Measurements from ENCODE around the gene ITGB2.
"Not testable (repeated sequence)": the region's sequence is repeated elsewhere in the genome, so short reads cannot be mapped to it uniquely, and the experiment has no call there.

Gene ITGB2

DNA sequence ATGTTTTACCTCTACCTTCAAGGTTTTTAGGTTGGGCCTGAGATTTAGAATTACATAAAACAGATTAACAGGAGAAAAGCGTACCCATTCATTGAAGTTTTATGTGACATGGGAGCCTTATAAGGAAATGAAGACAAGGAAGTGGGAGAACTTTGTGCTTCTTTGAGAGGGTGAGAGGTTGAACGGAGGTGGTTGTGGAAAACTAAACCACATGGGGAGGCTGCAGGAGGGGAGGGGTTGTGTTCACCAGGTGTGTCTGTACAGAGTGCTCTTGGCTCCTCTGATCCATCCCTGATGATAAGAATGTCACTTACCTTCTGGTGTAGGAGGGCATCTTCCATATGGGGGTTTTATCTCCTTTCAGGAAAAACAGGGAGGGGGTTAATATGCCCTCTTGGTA lies 21.9 kb upstream of the ITGB2 start:
- DNase-seq (ENCODE audit: extremely low read depth in 1 of 2, low read depth in 1 of 2) = no peak

DNA sequence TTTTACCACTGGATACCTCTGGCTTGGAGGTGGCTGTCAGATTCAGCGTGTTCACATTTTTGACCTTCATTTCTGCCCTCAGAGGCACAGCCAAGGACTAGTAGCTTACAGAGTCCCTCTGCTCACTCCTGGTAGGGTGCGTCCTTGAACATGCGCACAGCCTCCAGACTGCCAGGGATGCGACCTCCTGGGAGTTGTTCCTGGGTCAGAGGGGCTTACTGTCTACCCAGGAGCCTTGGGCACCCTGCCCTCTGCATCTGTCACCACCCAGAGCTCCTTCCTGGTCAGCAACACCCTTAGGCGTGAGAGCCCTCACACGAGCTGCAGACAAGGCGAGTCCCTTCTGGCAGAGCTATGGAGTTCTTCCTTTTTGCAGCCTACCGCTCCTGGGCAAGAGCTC lies 20.9 kb upstream of the ITGB2 start:
- no peak for DNase-seq (ENCODE audit: extremely low read depth in 1 of 2, low read depth in 1 of 2)

DNA sequence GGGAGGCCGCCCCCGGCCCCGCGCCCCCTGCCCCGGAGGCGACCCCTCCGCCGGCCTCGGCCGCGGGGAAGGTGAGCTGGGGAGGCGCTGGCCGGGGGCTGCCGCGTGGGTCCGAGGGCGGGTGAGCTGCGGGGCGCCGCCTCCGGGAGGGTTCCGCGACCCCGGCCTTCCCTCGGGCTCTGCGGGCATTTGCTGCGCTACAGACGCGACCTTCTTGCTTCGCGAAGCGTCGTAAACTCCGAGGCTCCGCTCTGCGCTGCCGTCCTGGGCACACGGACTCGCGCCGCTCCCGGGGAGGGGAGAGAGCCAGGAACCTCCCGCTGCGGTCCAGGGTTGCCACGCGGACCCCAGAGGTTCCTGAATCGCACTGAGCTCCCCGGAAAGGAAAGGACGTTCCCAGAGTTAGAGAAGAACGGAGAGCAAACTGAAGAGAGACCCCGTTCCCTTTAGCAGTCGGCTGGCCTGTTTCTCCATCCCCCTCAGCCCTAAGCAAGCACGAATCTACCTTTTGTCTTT lies 19.5 kb upstream of the ITGB2 start:
- DNase-seq (ENCODE audit: extremely low read depth in 1 of 2, low read depth in 1 of 2) = no peak

DNA sequence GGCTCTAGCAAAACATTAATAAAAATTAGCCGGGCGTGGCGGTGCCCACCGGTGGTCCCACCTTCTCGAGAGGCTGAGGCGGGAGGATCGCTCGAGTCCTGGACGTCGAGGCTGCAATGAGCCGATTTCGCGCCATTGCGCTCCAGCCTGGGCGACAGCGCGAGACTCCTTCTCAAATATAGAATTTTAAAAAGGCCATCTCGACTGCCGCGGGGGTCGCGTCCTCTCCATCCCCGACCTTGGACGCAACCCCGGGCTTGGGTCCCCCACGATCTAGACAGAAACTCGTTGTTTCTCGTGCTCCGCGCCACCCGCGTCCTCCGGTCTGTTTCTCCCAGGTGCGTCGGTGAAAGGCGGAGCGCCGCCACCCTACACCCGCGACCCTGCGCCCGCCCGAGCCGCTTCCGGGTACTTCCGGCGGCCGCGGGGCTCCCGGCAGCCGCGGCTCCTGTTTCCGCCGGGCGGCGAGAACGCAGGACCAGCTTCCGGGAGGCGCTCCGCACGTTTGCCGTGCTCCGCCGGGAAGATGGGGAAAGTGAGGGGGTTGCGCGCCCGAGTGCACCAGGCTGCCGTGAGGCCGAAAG lies 18.9 kb upstream of the ITGB2 start, which contains the start of gene SLX9:
TSS of gene SLX9 (plus strand) at position 498 of the 584 bp plus-strand sequence. CDS start at position 527, 29 bp downstream.
- DNase-seq (ENCODE audit: extremely low read depth in 1 of 2, low read depth in 1 of 2) = peak; percentile 42 to 68

DNA sequence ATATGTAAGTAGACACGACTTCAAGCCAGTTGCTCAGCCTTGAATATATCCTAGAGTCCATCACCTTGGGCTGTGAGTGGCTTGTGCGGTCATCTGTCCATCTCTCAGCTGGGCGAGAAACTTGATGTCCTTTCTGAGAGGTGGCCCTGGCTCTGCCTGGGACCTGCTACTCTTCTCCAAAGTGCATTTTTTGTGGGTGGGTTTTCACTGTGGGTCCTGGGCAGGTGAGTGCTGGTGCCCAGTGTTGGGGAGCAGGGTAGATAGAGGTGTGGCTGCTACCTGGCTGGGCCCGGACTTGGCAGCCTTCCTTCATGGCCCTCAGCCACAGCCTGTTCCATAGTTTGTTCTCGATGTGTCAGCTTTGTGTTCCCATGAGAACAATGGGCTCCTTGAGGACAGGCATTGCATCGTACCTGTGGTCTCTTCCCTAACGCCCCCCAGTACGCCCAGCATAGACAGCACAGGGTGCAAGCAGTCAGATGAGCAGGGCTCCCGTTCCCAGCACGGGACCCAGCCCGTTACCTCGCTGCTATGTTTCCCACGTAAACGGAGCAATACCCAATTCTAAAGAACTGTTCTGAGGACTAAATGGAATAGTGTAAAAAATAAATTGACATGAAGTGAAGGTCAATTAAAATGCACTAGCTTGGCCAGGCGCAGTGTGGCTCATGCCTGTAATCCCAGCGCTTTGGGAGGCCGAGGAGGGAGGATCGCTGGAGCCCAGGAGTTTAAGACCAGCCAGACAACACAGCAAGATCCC lies 18.3 kb upstream of the ITGB2 start:
- DNase-seq (ENCODE audit: extremely low read depth in 1 of 2, low read depth in 1 of 2) = no peak

DNA sequence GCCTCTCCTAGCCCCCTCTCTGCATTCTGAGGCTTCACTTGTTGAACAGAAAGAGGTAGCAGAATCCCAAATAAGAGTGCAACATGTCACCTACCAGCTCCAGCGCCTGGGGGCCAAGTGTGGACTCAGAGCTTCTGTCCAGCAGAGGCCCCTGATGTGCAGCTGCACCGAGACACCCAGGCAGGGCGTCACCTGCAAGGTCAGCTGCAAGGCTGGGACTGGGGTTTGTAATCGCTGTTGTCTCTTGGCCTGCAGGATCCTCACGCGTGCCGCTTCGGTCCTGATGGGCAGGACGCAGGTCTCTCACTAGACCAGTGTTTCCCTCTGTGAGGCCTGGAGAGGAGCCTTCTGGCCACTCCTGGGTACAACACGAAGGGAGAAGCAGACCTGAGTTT lies 14.8 kb upstream of the ITGB2 start:
- no peak for DNase-seq (ENCODE audit: extremely low read depth in 1 of 2, low read depth in 1 of 2)

DNA sequence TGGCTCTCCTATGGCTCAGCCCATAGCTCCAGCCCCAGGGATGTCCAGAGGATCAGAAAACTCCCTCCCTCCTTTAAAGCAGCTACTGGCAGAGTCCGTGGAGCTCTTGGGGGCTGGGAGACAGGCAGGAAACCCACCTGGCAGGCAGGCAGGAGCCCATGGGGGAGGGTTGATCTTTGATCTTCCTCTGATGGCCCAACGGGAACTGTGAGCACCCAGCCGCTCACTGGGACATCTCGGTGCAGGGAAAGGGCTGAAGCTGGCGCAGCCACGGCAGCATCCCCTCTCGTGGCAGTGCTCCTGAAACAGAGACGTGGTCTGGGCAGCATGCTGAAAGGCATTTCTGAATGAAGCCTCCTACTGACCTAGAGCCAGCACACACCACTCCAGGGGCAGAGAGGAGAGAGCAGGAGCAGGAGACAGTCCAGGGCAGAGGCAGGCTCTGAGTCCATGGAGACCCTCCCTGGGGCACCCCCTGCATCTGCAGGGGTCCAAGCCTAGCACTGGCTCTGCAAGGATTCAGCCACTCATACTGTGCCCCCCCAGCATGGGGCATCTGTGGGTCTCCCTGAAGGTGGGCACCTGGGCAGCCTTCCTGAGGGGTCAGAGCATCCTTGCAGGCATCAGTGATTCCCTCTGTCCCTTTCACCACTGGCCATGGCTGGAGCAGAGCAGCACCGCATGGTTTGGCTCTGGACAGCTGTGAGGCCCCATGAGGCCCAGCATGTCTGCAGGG lies 14.3 kb upstream of the ITGB2 start:
- DNase-seq (ENCODE audit: extremely low read depth in 1 of 2, low read depth in 1 of 2) = no peak

DNA sequence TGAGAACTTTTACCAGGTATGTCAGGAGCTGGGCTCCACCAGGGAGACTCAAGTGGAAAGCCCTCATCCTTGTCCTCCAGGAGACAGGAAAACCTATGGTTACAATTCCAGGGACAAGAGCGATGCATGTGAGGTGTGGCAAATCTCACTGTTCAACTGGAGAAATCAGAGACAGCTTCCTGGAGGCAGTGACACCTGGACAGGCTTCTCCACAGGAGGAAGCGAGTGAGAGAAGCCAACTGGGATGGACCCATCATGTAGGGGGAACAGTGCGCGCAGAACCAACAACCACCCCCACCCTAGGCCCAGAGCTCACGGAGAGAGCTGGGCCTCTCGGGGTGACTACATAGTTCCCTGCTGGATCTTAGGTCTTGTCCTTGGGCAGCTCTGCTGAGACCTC lies 13.6 kb upstream of the ITGB2 start:
- no peak for DNase-seq (ENCODE audit: extremely low read depth in 1 of 2, low read depth in 1 of 2)

DNA sequence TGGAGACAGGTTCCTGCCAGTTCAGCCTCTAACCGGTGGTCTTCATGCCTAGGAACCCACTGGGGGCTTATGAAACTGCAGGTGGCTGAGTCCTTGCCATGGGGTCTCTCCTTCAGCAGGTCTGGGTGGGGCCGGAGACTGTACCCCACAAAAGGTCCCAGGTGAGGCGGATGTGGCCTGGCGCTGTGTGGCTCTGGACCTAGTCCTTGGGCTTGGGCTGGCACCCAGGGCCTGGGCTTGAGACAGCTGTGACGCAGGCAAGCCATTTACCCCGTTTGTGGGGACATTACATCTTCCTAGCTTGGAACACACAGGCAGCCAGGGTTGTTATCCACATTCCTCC lies 13.2 kb upstream of the ITGB2 start:
- no peak for DNase-seq (ENCODE audit: extremely low read depth in 1 of 2, low read depth in 1 of 2)

DNA sequence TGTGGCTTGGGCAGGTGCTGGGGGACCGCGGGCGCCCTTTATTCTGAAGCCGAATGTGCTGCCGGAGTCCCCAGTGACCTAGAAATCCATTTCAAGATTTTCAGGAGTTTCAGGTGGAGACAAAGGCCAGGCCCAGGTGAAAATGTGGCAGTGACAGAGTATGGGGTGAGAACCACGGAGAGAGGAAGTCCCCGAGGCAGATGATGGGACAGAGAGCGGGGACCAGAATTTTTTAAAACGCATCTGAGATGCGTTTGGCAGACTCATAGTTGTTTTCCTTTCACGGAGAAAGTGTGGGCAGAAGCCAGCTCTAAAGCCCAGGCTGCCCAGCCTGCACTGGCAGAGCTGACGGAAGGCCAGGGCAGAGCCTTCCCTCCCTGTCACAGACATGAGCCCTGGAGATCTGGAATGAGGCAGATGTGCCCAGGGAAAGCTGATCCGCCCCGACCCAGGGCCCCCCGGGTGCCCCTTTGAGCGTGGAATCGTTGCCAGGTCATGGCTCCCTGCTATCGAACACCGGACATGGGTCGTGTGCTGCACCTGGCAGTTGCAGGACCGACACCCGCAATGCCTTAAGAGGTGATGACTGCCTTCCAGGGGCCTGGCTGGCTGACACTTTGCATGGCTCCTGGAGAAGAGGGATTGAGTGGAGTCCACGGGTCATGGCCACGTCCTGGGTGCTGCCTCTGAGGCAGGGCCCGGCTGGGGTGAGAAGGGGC lies 12.7 kb upstream of the ITGB2 start:
- DNase-seq (ENCODE audit: extremely low read depth in 1 of 2, low read depth in 1 of 2) = no peak

DNA sequence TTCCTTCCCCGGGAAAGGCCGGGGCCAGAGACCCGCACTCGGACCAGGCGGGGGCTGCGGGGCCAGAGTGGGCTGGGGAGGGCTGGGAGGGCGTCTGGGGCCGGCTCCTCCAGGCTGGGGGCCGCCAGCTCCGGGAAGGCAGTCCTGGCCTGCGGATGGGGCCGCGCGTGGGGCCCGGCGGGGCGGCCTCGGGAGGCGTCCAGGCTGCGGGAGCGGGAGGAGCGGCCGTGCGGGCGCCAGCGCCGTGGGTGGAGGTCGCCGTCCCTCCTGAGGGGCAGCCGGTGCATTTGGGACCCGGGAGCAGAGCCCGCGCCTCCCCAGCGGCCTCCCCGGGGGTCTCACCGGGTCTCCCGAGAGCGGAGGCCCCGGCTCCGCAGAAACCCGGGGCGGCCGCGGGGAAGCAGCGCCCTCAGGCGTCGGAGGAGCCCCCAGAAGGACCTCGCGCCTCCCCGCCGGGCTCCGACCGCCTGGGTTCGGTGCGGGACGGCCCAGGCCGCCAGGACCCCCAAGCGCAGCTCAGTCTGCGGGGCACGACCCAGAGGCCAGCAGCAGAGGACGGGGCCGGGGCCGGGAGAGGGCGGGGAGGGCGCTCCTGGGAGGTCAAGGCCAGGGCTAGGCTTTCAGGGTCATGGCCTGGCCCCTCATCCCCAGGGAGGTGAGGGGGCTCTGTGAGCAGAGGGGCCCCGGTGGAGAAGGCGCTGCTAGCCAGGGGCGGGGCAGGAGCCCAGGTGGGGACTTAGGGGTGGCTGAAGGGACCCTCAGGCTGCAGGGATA lies 11.9 kb upstream of the ITGB2 start:
- peak in 1 of 2 donors; percentile 67 for DNase-seq (ENCODE audit: extremely low read depth in 1 of 2, low read depth in 1 of 2)

DNA sequence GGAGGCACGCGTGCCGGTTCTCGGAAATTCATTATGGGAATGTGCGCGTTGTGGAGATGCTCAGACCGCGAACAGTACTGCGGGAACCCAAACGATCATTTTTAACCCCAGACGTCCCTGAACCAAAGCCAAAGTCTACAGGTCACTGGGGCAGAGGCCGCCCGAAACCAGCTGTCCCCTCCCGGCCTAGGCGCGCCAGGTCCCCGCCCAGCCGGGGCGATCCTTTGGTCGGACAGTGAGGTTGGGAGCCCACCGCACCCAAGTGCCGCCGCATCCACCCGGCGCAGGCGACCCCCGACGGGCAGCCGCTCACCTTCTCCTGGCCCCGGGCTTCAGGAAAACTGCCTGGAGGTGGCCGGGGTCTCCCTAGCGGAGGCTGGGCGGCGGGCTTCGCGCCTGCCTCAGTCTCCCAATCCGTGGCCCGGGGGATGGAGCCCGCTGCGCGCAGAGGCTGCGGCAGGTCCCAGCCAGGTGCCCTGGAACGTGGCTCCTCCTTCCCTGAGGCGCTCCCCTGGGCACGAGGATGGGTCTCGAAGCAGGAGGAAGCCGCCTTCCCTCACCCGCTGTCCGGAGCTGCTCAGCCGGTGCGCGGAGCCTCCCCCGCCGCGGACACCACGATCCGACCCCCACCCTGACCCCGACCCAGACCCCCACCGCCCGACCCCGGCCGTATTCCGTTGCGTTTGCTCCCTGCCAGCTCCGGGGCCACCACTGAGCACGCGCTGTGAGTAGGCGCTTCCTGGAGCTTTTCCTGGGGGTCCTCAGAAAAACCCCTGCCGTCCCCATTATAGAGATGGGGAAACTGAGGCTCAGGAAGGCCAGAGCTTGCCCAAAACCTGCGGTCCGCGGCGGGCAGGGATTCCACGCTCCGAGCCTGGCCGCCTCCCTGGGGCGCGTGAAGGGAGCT lies 11.1 kb upstream of the ITGB2 start:
- no peak for DNase-seq (ENCODE audit: extremely low read depth in 1 of 2, low read depth in 1 of 2)

DNA sequence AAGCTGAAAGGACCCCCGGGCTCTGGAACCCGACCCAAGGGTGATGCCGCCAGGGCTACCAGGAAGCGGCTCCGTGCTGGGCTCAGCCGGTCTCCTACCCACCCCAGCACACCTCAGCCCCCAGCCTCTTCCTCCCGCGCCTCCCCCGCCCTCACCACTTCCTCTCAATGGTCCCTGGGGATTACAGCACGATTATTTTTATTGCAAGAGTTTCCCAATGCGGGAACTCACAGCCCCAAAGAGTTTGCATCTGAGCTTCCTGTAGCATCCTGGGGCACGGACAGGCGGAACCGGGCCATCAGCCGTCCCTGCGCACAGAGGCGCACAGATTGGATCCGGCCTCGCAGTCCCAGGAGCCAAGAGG lies 10.4 kb upstream of the ITGB2 start:
- no peak for DNase-seq (ENCODE audit: extremely low read depth in 1 of 2, low read depth in 1 of 2)

DNA sequence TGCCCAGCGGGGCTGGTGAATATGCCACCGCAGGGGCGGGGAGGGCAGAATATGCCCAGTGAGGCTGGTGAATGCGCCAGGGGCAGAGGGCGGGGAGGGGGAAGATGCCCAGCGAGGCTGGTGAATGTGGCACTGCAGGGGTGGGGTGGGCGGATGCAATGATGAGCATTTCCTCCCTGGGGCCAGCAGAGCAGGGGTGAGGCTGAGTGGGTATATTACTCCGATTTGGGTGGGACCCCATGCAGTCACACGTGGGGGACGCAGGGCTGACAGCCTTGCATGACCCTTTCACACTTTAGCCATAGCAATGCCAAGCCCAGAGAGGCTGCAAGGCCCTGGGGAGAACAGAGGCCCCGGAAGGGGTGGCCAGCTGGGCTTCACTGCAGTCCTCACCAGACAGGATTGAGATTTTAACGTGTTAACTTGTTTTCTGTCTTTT lies 9.9 kb upstream of the ITGB2 start:
- no peak for DNase-seq (ENCODE audit: extremely low read depth in 1 of 2, low read depth in 1 of 2)

DNA sequence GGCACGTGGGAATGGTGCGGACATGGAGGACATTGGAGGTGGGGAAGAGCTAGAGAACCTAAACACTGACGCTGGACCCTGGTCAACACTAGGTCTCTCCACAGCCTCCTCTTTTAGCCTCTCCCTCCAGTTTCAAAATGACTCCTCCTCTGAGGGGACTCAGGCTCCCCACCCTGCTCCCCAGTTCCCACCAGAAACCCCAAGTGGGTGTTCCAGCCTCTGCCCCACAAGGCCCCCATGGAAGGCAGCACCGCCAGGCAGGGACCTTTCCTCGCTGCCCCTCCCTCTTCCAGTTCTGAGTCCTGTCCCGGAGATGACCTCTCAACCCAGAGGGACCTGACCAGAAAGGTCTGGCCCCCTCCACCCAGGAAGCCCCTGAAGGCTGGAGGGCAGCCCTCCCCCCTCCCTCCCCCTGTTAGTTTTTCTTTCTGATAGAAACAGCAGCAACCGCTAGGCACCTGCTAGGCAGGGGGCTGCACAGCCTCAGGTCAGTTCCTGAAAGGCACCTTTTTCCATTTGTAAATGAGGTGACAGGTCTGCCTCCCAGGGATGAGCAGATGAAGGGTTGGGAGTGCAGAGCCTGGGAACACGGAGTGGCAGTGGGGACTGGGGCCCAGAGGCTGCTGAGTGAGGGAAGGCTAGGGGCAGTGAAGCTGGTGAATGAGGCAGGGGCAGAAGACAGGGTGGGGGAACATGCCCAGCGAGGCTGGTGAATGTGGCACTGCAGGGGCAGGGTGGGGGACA lies 9.3 kb upstream of the ITGB2 start:
- DNase-seq (ENCODE audit: extremely low read depth in 1 of 2, low read depth in 1 of 2) = no peak

DNA sequence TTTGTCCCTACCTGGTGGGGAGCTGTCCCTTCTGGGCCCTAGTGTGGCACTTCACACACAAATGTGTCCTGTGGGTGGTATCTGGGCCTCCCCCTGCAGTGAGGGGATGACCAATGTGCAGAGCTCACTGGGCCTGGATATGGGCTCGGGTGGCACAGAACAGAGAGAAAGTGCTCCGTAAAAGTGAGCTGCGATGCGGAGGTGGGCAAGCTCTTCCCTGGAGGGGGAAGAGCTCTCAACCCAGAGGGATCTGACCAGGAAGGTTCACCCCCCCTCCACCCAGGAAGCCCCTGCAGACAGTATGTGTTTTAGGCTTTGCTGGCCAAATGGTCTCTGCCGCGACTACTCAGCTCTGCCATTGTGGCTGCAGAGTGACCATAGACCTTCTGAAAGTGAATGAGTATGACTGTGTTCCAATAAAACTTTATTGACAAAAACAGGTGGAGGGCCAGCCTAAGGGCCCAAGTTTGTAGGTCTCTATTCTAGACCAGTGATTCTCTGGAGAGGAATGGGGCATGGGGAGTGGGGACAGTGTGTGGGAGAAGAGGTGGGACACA lies 8.6 kb upstream of the ITGB2 start:
- no peak for DNase-seq (ENCODE audit: extremely low read depth in 1 of 2, low read depth in 1 of 2)

DNA sequence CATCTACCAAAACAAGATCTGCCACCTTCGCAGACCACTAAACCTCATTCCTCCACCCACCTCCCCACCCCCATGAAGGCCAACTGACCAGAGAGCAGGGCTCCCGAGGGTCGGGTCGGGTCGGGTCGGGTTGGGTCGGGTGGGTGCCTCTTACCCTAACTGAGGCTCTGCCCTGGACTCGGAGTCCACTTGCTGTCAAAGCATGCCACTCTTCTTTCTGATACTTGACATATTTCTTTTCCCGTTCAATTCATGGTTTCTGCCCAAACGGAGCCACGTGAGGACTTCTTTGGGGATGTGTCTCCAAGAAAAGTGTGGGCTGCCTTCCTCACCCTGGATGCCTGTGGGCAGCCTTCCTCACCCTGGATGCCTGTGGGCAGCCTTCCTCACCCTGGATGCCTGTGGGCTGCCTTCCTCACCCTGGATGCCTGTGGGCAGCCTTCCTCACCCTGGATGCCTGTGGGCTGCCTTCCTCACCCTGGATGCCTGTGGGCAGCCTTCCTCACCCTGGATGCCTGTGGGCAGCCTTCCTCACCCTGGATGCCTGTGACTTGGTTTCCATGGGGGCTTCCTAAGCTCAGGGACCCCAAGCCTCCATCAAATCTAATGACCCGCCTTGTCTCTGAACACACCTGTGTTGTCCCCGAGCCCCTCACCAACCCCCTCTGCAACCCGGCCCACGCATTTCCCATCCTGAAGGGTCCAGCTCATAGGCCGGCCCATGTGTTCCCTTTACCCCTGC lies 8.0 kb upstream of the ITGB2 start:
- not testable (repeated sequence) for DNase-seq (ENCODE audit: extremely low read depth in 1 of 2, low read depth in 1 of 2)

Measured in activated CD8-positive, alpha-beta memory T cell treated with anti-CD3 and anti-CD28 coated beads for 1 hour (primary cell).